Measurements from ENCODE around the gene NRL. TPM values are rescaled to one million over a fixed set of nuclear protein-coding genes. Genes with fewer than 3 reads are reported as not detected.
A peak's percentile ranks its signal among the peaks of the same experiment; 100 is the strongest.

NRL gene
- total and polyA plus RNA-seq, 10 of the 15 experiments (the other 5 are each of a cell fraction or from before 2014, with no cell fraction given): 0.11 to 4.4 (median 2.2) TPM

- Histone ChIP-seq H3K27me3 (replicated peaks in 1 of 2; ENCODE audit: control insufficient read depth in 2 of 2, insufficient read depth in 2 of 2, low read length in 1 of 2) (no peaks in the 10 kb centered on the region), H3K36me3 (ENCODE audit: control insufficient read depth in 2 of 2, insufficient read depth in 2 of 2, low read length in 1 of 2) (peaks cover 18 to 37% of the 10 kb centered on the region in 2 experiments), H3K4me2 (ENCODE audit: control insufficient read depth, insufficient read depth) (peak overlapping the region; percentile 48), H2AFZ (ENCODE audit: control insufficient read depth, low read depth, low read length) (no peak overlapping the region), H4K20me1 (ENCODE audit: control insufficient read depth, insufficient read depth) (no peaks in the 10 kb centered on the region), H3K4me1 (ENCODE audit: control insufficient read depth, insufficient read depth, low read length) (peaks cover 10% of the 10 kb centered on the region), H3K9ac (ENCODE audit: control insufficient read depth, insufficient read depth, low read length) (peak overlapping the region; percentile 81), H3K27ac (ENCODE audit: control insufficient read depth, insufficient read depth) (peak overlapping the region; percentile 90), H3K9me3 (replicated peaks; ENCODE audit: control insufficient read depth, insufficient read depth, low read length) (no peaks in the 10 kb centered on the region; the same call in 2 of the 3 replicates), H3K79me2 (ENCODE audit: control insufficient read depth, insufficient read depth, low read length) (peaks cover 61% of the 10 kb centered on the region), H3K4me3 (peak overlapping the region; percentile 82)
- no peak for DNase-seq (ENCODE audit: low read depth, low spot score)
- in situ Hi-C loops (cut with MboI): no loop called here
- ChIA-PET SMC1A (ENCODE audit: uncharacterized antibody, unreplicated experiment) (interaction anchor here (1.1 to 4.8 kb wide), 7 partner anchors 8 to 94 kb away, joined by 4 to 54 read pairs (median 8); partner anchors contain the start of genes DCAF11, IPO4, IRF9 and NRL), RAD21 (ENCODE audit: unreplicated experiment) (interaction anchor here (1.2 to 3.9 kb wide), 8 partner anchors 11 to 58 kb away, joined by 3 to 37 read pairs (median 16); partner anchors contain the start of genes DCAF11, IRF9, NRL and PCK2), CTCF (interaction anchor here (0.6 to 8.2 kb wide), 9 partner anchors 8 to 124 kb away, joined by 3 to 63 read pairs (median 5); partner anchors contain the start of genes DCAF11, IRF9, NRL and PCK2), POLR2A (interaction anchor here (0.5 to 5.8 kb wide), 13 partner anchors 9 to 369 kb away, joined by 4 to 99 read pairs (median 17); partner anchors contain the start of genes CHMP4A, DCAF11, IPO4 and IRF9)
- TF ChIP-seq SMAD1 (IDR thresholded peaks at IDR 0.05; ENCODE audit: low read depth, partially characterized antibody) (no peak), SMARCA5 (IDR thresholded peaks at IDR 0.05) (0 out of 2 replicates have a peak, but pooled peaks have one; percentile 10), ZZZ3 (IDR thresholded peaks at IDR 0.05; ENCODE audit: control insufficient read depth, insufficient read length, low read depth) (no peak), LARP7 (IDR thresholded peaks at IDR 0.05) (0 out of 2 replicates have a peak, but pooled peaks have one; percentile 16), MXI1 (IDR thresholded peaks at IDR 0.05; ENCODE audit: low read depth, low read length) (peak; percentile 5; the same call in 1 of the 2 replicates), BACH1 (IDR thresholded peaks at IDR 0.05; ENCODE audit: borderline replicate concordance) (0 out of 2 replicates have a peak, but pooled peaks have one; percentile 4), ZNF687 (IDR thresholded peaks at IDR 0.05) (0 out of 2 replicates have a peak, but pooled peaks have one; percentile 10)
- peak; percentile 0; the same call in 2 of the 3 replicates for ATAC-seq
- intact Hi-C loops (cut with micrococcal nuclease; ENCODE audit: unreplicated experiment): loop anchor here (1.0 to 5.0 kb wide), 2 partner anchors 13 to 149 kb away; partner anchors contain the start of genes DHRS1, IRF9 and NOP9
- no peak for FAIRE-seq
- TSS peak; percentile 69 for BruUV-seq (replicated peaks)
- WGBS (ENCODE audit: insufficient coverage, insufficient replicate concordance, low lambda C conversion rate, missing lambda C conversion rate): 3% methylated on average over 25 of the region's 29 CpGs
Observed at GRCh38 chr14:24147761-24148428, 33.1 kb upstream of the NRL start.

Measured in GM12878 (cell line).